CD4-positive, CD25-positive, alpha-beta regulatory T cell (primary cell): ENCODE measurements around the gene ERMAP. TPM values are rescaled to one million over a fixed set of nuclear protein-coding genes. Genes with fewer than 3 reads are reported as not detected.
"Not testable (repeated sequence)": the region's sequence is repeated elsewhere in the genome, so short reads cannot be mapped to it uniquely, and the experiment has no call there.

Source experiments
- ATAC-seq, 2 donors: fragments of 150-1000 bp; cut with Tn5 transposase; one replicate each; pipeline ENCODE4 v1.10.0; 2021; ENCODE audit warnings: low read depth in 2 of 2, moderate number of reproducible peaks in 2 of 2, moderate library complexity in 1 of 2
- DNase-seq, 3 donors: peaks; one replicate each; pipeline versions ENCODE4 v3.0.0 to v3.0.0-alpha.2; 2012 to 2022; ENCODE audit warnings: mixed read lengths in 1 of 3
- H3K27ac ChIP-seq: one replicate; pipeline ENCODE4 v1.7.0; 2013; ENCODE audit warnings: mild to moderate bottlenecking, low read length; ENCODE audit not compliant: insufficient read depth, poor library complexity, severe bottlenecking
- H3K27me3 ChIP-seq: one replicate; pipeline ENCODE4 v1.7.0; 2013; ENCODE audit warnings: low read length; ENCODE audit not compliant: control insufficient read depth, insufficient read depth
- H3K36me3 ChIP-seq: one replicate; pipeline ENCODE4 v1.7.0; 2013; ENCODE audit warnings: mild to moderate bottlenecking, low read length, moderate library complexity; ENCODE audit not compliant: control insufficient read depth, insufficient read depth
- H3K4me1 ChIP-seq: 2 replicates; pipeline ENCODE4 v1.7.0; 2013; ENCODE audit warnings: mild to moderate bottlenecking, low read length; ENCODE audit not compliant: insufficient read depth, control insufficient read depth, poor library complexity, severe bottlenecking
- H3K4me3 ChIP-seq: one replicate; pipeline ENCODE4 v1.7.0; 2013; ENCODE audit warnings: low read depth, mild to moderate bottlenecking, low read length, moderate library complexity
- H3K9me3 ChIP-seq, 2 experiments: 1 replicate in 1 of 2; 2 replicates in 1 of 2; pipeline ENCODE4 v1.7.0; 2013; ENCODE audit warnings: low read length in 2 of 2, mild to moderate bottlenecking in 1 of 2, moderate library complexity in 1 of 2; ENCODE audit not compliant: control insufficient read depth in 2 of 2
- H3K27ac Mint-ChIP-seq, 3 donors: one replicate each; pipeline ENCODE4 v1.8.0; 2020 to 2022; ENCODE audit warnings: mild to moderate bottlenecking in 3 of 3, mixed read lengths in 3 of 3, moderate library complexity in 2 of 3
- H3K27me3 Mint-ChIP-seq: one replicate; pipeline ENCODE4 v1.8.0; 2022; ENCODE audit warnings: mild to moderate bottlenecking, mixed read lengths
- H3K36me3 Mint-ChIP-seq: one replicate; pipeline ENCODE4 v1.8.0; 2020; ENCODE audit warnings: mixed read lengths
- H3K4me1 Mint-ChIP-seq, 4 donors: one replicate each; pipeline ENCODE4 v1.8.0; 2020 to 2022; ENCODE audit warnings: mixed read lengths in 4 of 4, mild to moderate bottlenecking in 1 of 4
- H3K4me3 Mint-ChIP-seq, 4 donors: one replicate each; pipeline ENCODE4 v1.8.0; 2020 to 2022; ENCODE audit warnings: mild to moderate bottlenecking in 4 of 4, mixed read lengths in 4 of 4, moderate library complexity in 3 of 4
- H3K9me3 Mint-ChIP-seq, 7 donors: one replicate each; pipeline ENCODE4 v1.8.0; 2020 to 2022; ENCODE audit warnings: mixed read lengths in 7 of 7, mild to moderate bottlenecking in 3 of 7, moderate library complexity in 2 of 7
- polyA plus RNA-seq, 4 donors: library from polyadenylated mRNA; unstranded; fragments of 300-500 nt; fragmentation: Illumina TruSeq; gene quantifications; one replicate each; pipeline ENCODE4 v1.2.3, GENCODE V29; 2021
- total RNA-seq: library from RNA; stranded (reverse); gene quantifications from one replicate; pipeline ENCODE4 v1.2.3, GENCODE V29; 2022

The ERMAP gene
- total and polyA plus RNA-seq, 5 donors from 2014 or later = 2.8 to 4.9 (median 4.0) TPM

GRCh38 chr1:42851420-42851819, 34.5 kb downstream of the ERMAP start:
- Histone ChIP-seq H3K27ac (no peak overlapping the region), H3K27me3 (no peaks in the 10 kb centered on the region), H3K4me3 (no peak overlapping the region), H3K9me3 (no peaks in the 10 kb centered on the region), H3K36me3 (peaks cover 14% of the 10 kb centered on the region), H3K4me1 (peaks cover 28% of the 10 kb centered on the region)
- Mint-ChIP-seq H3K27me3 (no peaks in the 10 kb centered on the region), H3K27ac (no peak overlapping the region), H3K4me3 (no peak overlapping the region), H3K4me1 (peaks cover 11 to 31% (median 26%) of the 10 kb centered on the region in 4 donors), H3K9me3 (peaks cover 0 to 4% (median 0%) of the 10 kb centered on the region in 7 donors), H3K36me3 (peaks cover 26% of the 10 kb centered on the region)
- ATAC-seq = no peak
- DNase-seq = no peak

GRCh38 chr1:42851960-42852607, 35.2 kb downstream of the ERMAP start:
- Mint-ChIP-seq H3K27ac (peak overlapping the region in 1 of 3 donors; percentile 63), H3K9me3 (peaks cover 0 to 4% (median 0%) of the 10 kb centered on the region in 7 donors), H3K4me1 (peaks cover 11 to 28% (median 24%) of the 10 kb centered on the region in 4 donors), H3K36me3 (peaks cover 26% of the 10 kb centered on the region), H3K27me3 (no peaks in the 10 kb centered on the region), H3K4me3 (no peak overlapping the region)
- Histone ChIP-seq H3K27ac (no peak overlapping the region), H3K4me1 (peaks cover 24% of the 10 kb centered on the region), H3K9me3 (no peaks in the 10 kb centered on the region), H3K36me3 (peaks cover 14% of the 10 kb centered on the region), H3K4me3 (no peak overlapping the region), H3K27me3 (no peaks in the 10 kb centered on the region)
- no peak for ATAC-seq
- no peak for DNase-seq

- Mint-ChIP-seq H3K4me3 (no peak overlapping the region), H3K4me1 (peaks cover 11 to 23% (median 19%) of the 10 kb centered on the region in 4 donors), H3K9me3 (peaks cover 0 to 4% (median 0%) of the 10 kb centered on the region in 7 donors), H3K36me3 (peaks cover 26% of the 10 kb centered on the region), H3K27me3 (no peaks in the 10 kb centered on the region), H3K27ac (no peak overlapping the region)
- ATAC-seq (no peak), DNase-seq (no peak)
- Histone ChIP-seq H3K27me3 (no peaks in the 10 kb centered on the region), H3K9me3 (no peaks in the 10 kb centered on the region), H3K36me3 (peaks cover 14% of the 10 kb centered on the region), H3K27ac (no peak overlapping the region), H3K4me3 (no peak overlapping the region), H3K4me1 (peaks cover 19% of the 10 kb centered on the region)
Measured at GRCh38 chr1:42852608-42852980, 35.7 kb downstream of the ERMAP start.

GRCh38 chr1:42853116-42853884, 36.4 kb downstream of the ERMAP start:
- peaks cover 26% of the 10 kb centered on the region for H3K36me3 Mint-ChIP-seq

GRCh38 chr1:42856554-42856953, 39.6 kb downstream of the ERMAP start:
- not testable (repeated sequence) for H3K4me1 Mint-ChIP-seq, H3K9me3 ChIP-seq, H3K36me3 ChIP-seq, H3K27ac ChIP-seq, H3K27me3 Mint-ChIP-seq, H3K4me3 Mint-ChIP-seq, H3K4me1 ChIP-seq, DNase-seq, ATAC-seq, H3K27ac Mint-ChIP-seq, H3K4me3 ChIP-seq
- Mint-ChIP-seq H3K9me3 (peaks cover 0 to 13% (median 8%) of the 10 kb centered on the region in 7 donors), H3K36me3 (peaks cover 10% of the 10 kb centered on the region)
- H3K27me3 ChIP-seq = peaks cover 13% of the 10 kb centered on the region

More at GRCh38 chr1:42853116-42853884, 36.4 kb downstream of the ERMAP start:
- Mint-ChIP-seq H3K9me3 (peaks cover 0 to 4% (median 0%) of the 10 kb centered on the region in 7 donors), H3K4me1 (peaks cover 9 to 18% (median 13%) of the 10 kb centered on the region in 4 donors), H3K27me3 (no peaks in the 10 kb centered on the region), H3K4me3 (no peak overlapping the region), H3K27ac (peak overlapping the region in 2 of 3 donors; percentile 55 to 64)
- H3K4me3 ChIP-seq = no peak overlapping the region
- DNase-seq = no peak
- no peaks in the 10 kb centered on the region for H3K9me3 ChIP-seq
- ATAC-seq = no peak
- peaks cover 14% of the 10 kb centered on the region for H3K36me3 ChIP-seq
- peaks cover 12% of the 10 kb centered on the region for H3K4me1 ChIP-seq
- no peaks in the 10 kb centered on the region for H3K27me3 ChIP-seq
- H3K27ac ChIP-seq = no peak overlapping the region

GRCh38 chr1:42859366-42859765, 42.4 kb downstream of the ERMAP start:
- H3K36me3 Mint-ChIP-seq, H3K27ac ChIP-seq, H3K4me3 Mint-ChIP-seq, H3K27ac Mint-ChIP-seq, DNase-seq, H3K4me3 ChIP-seq, H3K9me3 ChIP-seq, H3K4me1 ChIP-seq, H3K4me1 Mint-ChIP-seq, H3K36me3 ChIP-seq, ATAC-seq: not testable (repeated sequence)
- H3K9me3 Mint-ChIP-seq = peaks cover 3 to 15% (median 8%) of the 10 kb centered on the region in 7 donors
- H3K27me3 Mint-ChIP-seq = peaks cover 15% of the 10 kb centered on the region
- peaks cover 16% of the 10 kb centered on the region for H3K27me3 ChIP-seq

- H3K4me3 ChIP-seq = no peak overlapping the region
- Mint-ChIP-seq H3K9me3 (peaks cover 3 to 15% (median 8%) of the 10 kb centered on the region in 7 donors), H3K27ac (no peak overlapping the region), H3K27me3 (peaks cover 23% of the 10 kb centered on the region), H3K36me3 (peaks cover 3% of the 10 kb centered on the region), H3K4me1 (peaks cover 0 to 4% (median 0%) of the 10 kb centered on the region in 4 donors), H3K4me3 (no peak overlapping the region)
- no peaks in the 10 kb centered on the region for H3K4me1 ChIP-seq
- H3K27me3 ChIP-seq = peaks cover 16% of the 10 kb centered on the region
- DNase-seq (no peak), ATAC-seq (no peak)
- no peaks in the 10 kb centered on the region for H3K36me3 ChIP-seq
- no peak overlapping the region for H3K27ac ChIP-seq
- H3K9me3 ChIP-seq = peaks cover 0 to 9% of the 10 kb centered on the region in 2 experiments
Measured at GRCh38 chr1:42860339-42861013, 43.6 kb downstream of the ERMAP start.
